GM12864 (cell line): ENCODE measurements around the gene FKTN.

Source experiments
- DNase-seq: peaks from one replicate; pipeline ENCODE4 v3.0.0-alpha.2; 2011; ENCODE audit warnings: low read depth
- H3K4me3 ChIP-seq: 2 replicates; pipeline ENCODE4 v1.5.1; 2011; ENCODE audit warnings: mild to moderate bottlenecking, low read depth, low read length, control low read depth
- TF ChIP-seq, protein P1 (sequence below): IDR thresholded peaks from 2 replicates; pipeline ENCODE4 v1.5.1; 2011; ENCODE audit warnings: low read depth, mild to moderate bottlenecking, moderate library complexity, low read length, control low read depth, inconsistent platforms; ENCODE audit errors: missing control alignments

FKTN gene

GRCh38 chr9:105656131-105656921 lies 98.4 kb downstream of the FKTN start:
- TF ChIP-seq, protein P1, sequence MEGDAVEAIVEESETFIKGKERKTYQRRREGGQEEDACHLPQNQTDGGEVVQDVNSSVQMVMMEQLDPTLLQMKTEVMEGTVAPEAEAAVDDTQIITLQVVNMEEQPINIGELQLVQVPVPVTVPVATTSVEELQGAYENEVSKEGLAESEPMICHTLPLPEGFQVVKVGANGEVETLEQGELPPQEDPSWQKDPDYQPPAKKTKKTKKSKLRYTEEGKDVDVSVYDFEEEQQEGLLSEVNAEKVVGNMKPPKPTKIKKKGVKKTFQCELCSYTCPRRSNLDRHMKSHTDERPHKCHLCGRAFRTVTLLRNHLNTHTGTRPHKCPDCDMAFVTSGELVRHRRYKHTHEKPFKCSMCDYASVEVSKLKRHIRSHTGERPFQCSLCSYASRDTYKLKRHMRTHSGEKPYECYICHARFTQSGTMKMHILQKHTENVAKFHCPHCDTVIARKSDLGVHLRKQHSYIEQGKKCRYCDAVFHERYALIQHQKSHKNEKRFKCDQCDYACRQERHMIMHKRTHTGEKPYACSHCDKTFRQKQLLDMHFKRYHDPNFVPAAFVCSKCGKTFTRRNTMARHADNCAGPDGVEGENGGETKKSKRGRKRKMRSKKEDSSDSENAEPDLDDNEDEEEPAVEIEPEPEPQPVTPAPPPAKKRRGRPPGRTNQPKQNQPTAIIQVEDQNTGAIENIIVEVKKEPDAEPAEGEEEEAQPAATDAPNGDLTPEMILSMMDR = peak; percentile 23
- no peak for DNase-seq
- peak overlapping the region; percentile 56 for H3K4me3 ChIP-seq

DNA sequence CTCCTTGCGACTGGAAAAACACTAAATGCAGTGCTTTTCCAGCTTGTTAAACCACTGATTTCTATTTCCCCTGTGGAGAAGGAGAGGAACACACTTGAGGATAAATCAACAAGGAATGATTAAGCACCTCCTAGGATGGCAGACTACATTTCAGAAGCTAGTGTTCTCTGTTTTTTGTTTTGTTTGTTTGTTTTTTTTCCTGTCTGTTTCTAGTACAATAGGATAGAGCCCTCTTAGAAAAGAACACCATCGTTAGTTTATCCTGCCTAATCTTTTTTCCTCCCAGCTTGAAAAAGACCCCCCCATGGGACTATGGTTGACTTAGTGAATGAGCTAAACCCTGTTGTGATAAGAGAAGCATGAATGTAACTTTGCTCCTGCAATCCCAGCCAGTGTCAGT lies 100.4 kb downstream of the FKTN start:
- DNase-seq = no peak
- no peak overlapping the region for H3K4me3 ChIP-seq
- TF ChIP-seq, protein P1 = no peak

DNA sequence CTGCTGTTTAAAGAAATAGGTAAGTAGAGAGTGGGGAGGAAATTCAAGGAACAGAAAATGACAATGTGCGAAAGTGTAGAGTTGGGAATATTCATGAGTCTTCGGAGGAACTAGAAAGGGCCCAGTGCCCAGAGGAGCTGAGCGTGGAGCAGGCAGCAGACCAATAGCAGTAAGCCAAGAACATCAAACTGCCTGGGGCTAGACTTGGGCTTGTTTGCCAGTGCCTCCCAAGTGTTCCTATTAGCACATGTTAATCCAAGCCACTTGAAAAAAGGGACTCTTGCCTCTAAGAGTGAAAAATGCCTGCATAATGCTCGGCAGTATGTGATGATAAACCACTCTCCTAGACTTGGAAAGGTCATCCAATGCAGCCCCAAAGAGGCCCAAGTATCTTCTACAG lies 103.1 kb downstream of the FKTN start:
- TF ChIP-seq, protein P1 = no peak
- no peak overlapping the region for H3K4me3 ChIP-seq
- no peak for DNase-seq

DNA sequence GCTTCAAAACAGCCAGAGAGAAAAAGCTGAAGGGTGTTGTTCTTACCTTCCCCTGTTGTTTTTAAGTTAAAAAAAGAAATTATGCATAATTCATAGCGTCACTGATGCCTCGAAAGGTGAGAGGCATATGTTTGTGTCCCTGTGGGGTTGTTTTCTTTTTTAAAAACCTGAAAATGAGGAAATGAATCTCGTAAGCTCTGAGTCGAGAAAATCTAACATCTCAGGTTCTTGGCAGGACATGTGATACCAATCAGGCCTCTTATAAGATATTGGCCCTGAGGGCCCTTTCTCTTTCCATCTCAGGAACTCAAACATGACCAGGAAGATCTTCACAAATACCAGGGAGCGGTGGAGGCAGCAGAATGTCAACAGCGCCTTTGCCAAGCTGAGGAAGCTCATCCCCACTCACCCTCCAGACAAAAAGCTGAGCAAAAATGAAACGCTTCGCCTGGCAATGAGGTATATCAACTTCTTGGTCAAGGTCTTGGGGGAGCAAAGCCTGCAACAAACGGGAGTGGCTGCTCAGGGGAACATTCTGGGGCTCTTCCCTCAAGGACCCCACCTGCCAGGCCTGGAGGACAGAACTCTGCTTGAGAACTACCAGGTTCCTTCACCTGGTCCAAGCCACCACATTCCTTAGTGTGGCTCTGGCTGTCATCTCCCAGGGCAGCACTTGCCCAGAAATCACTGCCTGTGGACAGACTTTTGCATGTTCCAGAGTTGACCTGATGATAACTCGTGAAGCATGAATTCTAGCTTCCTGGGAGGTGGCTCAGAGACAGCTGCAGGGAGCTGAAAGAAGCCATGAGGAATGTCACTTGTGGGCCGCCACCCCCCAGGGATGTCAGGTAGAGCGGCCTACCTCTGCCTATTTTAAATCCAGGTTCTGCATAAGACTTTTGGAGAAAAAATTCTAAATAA lies 104.5 kb downstream of the FKTN start, which contains the start of gene TAL2:
TAL2 (plus strand) TSS at position 274 of the 921 bp plus-strand sequence; CDS start at position 314, 40 bp downstream.
- no peak within 1 kb of the TSS for H3K4me3 ChIP-seq
- peak; percentile 47 for DNase-seq
- TF ChIP-seq, protein P1 = no peak

- H3K4me3 ChIP-seq = no peak overlapping the region
- no peak for DNase-seq
- TF ChIP-seq, protein P1 = no peak
Observed at GRCh38 chr9:105663914-105664313, 106.0 kb downstream of the FKTN start.

DNA sequence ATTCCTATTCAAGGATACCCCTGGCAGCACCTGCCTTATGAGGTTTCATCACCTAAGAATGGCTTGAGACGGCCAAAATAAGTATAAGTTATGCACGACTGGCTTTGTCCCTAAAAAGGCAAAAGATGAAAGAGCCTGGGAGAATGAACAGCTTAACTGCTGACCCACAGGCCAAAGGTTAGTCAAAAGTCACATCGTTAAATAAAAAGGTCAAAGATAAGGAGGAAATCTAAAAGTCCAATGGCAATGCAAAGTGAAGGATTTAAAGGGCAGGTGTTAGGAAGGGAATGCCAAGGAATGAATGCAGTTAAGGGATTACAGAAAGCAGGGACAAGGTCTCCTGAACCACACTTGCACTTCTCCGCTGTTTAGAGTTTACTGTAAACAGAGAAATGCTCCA lies 109.9 kb downstream of the FKTN start:
- TF ChIP-seq, protein P1 = no peak
- no peak for DNase-seq
- no peak overlapping the region for H3K4me3 ChIP-seq
